Epidermal melanocyte (primary cell): ENCODE measurements around the gene TMEM123.
"Not testable (repeated sequence)": the region's sequence is repeated elsewhere in the genome, so short reads cannot be mapped to it uniquely, and the experiment has no call there.

Experiments used
- DNase-seq: peaks from one replicate; pipeline ENCODE4 v3.0.0; 2011; ENCODE audit warnings: low spot score; ENCODE audit not compliant: insufficient read length

TMEM123 gene

DNA sequence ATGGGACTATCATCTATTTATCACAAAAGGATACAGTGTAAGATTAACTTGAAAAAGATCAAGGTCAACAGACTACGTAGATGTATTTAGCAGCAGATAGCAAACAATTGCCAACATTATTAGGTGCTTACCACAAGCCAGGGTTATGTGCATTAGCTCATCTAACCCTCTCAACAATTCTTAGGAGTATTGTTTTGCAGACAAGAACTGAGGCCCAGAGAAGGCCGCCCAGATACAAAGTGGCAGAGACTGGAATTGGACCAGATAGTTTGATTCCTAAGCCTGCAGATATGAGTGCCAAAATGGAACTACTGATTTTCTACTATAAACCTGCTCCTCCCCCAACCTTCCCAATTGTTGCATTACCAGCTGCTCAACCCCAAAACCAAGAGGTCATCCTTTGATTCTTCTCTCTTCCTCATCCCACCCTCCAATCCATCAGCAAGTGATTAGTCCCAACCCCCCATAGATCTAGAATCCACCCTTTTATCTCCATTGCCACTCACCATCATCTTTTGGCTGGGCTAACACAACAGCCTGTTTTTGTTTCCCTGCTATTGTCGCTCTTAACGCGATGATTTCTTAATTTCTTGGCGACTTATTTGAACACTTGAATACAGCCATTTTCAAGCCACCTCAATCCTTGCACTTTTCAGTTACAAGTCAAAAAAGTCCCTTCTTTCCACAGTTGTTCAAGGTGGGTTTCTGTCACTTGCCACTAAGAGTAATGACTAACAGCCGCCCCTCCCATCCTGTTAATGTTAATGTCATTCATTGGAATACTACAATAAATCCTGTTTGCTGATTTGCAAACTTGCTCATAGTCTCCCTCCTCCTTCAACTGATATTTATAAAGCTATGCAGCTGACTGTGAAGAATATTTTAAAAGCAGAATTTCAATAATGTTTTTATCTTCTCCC is 2.7 kb downstream of the TMEM123 start:
- DNase-seq: no peak

GRCh38 chr11:102448869-102449224 is 3.7 kb downstream of the TMEM123 start:
- DNase-seq: no peak

GRCh38 chr11:102447941-102448868 is 4.4 kb downstream of the TMEM123 start:
- no peak for DNase-seq

- no peak for DNase-seq
These were observed 5.4 kb downstream of the TMEM123 start for GRCh38 chr11:102447193-102447592.

DNA sequence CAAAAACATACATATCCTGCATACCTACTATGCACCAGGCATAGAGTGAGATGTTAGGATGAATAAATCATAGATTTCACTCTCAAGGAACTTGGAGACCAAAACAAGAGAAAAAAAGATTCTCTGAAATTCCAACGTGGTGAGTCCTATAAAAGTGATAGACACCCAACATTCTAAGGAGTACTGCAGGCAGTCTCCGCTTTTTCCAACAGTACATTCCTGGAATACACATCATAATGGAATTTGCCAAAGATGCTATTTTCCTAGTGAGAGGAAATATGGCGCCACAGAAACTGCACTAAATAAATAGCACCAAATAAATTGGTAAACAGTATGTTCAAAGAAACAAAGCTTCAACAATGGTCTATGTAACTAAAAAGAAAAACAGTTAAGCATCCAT is 6.0 kb downstream of the TMEM123 start:
- peak; percentile 35 for DNase-seq

DNA sequence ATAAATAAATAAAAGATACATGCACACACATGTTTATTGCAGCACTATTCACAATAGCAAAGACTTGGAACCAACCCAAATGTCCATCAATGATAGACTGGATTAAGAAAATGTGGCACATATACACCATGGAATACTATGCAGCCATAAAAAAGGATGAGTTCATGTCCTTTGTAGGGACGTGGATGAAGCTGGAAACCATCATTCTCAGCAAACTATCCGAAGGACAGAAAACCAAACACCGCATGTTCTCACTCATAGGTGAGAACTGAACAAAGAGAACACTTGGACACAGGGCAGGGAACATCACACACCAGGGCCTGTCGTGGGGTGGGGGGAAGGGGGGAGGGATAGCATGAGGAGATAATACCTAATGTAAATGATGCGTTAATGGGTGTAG is 7.9 kb downstream of the TMEM123 start:
- DNase-seq: not testable (repeated sequence)

DNA sequence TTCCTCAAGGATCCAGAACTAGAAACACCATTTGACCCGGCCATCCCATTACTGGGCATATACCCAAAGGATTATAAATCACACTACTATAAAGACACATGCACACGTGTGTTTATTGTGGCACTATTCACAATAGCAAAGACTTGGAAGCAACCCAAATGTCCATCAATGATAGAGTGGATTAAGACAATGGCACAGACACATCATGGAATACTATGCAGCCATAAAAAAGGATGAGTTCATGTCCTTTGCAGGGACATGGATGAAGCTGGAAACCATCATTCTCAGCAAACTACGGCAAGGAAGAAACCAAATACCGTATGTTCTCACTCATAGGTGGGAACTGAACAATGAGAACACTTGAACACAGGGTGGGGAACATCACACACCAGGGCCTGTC is 8.4 kb downstream of the TMEM123 start:
- DNase-seq: not testable (repeated sequence)

DNA sequence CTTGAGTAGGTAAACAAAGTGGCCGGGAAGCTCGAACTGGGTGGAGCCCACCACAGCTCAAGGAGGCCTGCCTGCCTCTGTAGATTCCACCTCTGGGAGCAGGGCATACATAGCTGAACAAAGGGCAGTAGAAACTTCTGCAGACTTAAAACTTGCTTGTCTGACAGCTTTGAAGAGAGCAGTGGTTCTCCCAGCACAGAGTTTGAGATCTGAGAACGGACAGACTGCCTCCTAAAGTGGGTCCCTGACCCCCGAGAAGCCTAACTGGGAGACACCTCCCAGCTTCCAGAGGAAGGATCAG is 13.6 kb downstream of the TMEM123 start:
- DNase-seq: not testable (repeated sequence)

- DNase-seq: no peak
These were observed 14.1 kb downstream of the TMEM123 start for GRCh38 chr11:102438311-102439062.

GRCh38 chr11:102437727-102438126 is 14.8 kb downstream of the TMEM123 start:
- no peak for DNase-seq

- DNase-seq: no peak
These were observed 15.6 kb downstream of the TMEM123 start for GRCh38 chr11:102436976-102437375.

- peak; percentile 36 for DNase-seq
These were observed 16.0 kb downstream of the TMEM123 start for GRCh38 chr11:102436561-102436960.

DNA sequence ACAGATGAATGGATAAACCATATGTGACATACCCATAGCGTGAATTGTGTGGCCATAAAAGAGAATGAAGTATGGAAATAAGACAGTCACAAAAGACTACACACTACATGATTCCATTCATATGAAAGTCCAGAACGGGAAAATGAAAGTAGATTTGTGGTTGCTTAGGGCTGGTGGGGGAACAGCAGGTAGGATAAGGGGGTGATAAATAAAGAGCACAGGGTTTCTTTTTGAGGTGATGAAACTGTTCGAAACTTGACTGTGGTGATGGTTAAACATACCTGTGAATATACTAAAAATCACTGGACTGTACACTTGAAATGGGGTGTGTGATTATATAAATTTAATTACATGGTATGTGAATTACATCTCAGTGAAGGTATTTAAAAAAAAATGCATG is 16.9 kb downstream of the TMEM123 start:
- no peak for DNase-seq

DNA sequence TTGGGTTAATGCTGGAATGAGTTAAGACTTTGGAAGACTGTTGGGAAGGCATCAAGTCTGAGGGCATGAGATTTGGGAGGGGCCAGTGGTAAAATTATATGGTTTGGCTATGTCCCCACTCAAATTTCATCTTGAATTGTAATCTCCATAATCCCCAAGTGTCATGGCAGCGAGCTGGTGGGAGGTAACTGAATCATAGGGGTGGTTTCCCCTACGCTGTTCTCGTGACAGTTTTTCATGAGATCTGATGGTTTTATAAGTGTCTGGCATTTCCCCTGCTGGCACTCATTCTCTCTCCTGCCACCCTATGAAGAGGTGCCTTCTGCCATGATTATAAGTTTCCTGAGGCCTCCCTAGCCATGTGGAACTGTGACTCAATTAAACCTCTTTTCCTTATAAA is 19.0 kb downstream of the TMEM123 start:
- not testable (repeated sequence) for DNase-seq

DNA sequence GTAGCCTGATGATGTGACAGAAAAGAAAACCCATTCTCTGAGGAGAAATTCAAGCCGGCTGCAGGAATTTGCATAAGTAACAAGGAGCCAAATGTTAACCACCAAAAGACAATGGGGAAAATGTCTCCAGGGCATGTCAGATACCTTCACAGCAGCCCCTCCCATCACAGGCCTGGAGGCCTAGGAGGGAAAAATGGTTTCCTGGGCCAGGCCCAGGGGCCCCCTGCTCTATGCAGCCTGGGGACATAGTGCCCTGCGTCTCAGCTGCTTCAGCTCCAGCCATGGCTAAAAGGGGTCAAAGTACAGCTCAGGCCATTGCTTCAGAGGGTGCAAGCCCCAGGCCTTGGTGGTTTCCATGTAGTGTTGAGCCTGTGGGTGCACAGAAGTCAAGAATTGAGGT is 20.0 kb downstream of the TMEM123 start:
- DNase-seq: not testable (repeated sequence)

DNA sequence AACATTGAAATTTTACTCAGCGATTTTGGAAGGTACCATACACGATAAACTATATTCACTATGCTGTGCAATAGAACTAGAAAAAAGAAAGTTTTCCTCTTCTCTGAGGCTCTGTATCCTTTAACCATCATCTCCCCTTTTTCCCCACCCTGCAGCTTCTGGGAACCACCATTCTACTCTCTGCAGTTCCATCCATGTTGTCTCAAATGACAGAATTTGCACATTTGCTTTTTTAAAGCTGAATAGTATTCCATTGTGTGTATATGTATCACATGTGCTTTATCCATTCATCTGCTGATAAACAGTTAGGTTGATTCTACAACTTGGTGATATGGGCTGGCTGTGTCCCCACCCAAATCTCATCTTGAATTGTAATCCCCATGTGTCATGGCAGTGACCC is 21.2 kb downstream of the TMEM123 start:
- DNase-seq: no peak

DNA sequence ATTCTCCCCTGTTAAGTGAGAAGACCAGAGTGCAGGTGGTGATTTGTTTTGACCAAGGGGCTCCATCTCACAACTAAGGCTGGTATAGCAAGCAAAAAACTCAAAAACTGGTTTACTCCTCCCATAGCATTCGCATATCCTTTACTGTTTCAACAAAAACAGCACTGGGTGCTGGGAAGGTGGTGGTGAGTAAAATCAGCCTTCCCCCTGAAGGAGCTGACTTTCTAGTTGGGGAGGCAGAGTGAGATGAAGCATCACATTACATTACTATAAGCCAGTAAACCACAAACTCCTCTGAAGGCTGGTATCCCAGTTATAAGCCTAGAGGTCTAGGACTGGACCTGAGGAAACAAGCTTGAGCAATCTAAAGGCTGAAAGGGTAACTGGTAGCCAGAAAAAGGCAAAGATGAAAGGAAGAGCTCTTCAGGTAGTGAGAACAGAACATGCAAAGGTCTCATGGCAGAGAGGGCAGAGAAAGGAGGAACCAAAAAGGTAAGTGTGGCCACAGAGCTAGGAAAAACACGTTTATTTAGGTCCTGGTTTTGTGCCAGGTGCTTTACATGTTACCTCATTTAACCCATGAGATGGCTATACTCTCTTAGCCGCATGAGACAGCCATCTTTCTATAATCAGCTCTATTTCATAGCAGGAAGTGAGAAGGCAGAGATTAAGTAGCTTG is 22.3 kb downstream of the TMEM123 start:
- DNase-seq: no peak

- no peak for DNase-seq
These were observed 22.9 kb downstream of the TMEM123 start for GRCh38 chr11:102429691-102430090.

- DNase-seq: no peak
These were observed 23.3 kb downstream of the TMEM123 start for GRCh38 chr11:102429226-102429625.

DNA sequence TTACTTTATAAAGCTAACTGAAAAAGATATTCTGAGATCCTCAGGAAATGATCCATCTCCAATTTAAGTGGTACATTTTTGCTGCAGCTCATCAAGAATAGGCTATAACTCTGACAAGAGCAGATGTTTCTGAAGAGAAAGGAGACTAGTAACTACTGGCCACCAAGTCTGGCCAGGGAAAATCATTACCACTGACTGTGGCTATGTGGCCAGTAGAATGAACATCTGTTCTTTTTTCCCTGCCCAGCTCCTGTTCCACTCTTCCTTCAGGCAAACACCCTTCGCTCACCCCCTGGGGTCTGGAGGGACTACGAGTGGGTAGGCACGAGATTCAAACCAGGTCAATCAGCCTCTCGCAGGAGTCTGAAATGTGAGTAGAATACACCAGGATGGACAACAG is 23.9 kb downstream of the TMEM123 start:
- DNase-seq: no peak

GRCh38 chr11:102427068-102427467 is 25.5 kb downstream of the TMEM123 start:
- DNase-seq: peak; percentile 16
